Measurements from ENCODE around the gene PLD1.

GRCh38 chr3:171663805-171664204 lies 146.5 kb downstream of the PLD1 start:
- TF ChIP-seq, protein P1, sequence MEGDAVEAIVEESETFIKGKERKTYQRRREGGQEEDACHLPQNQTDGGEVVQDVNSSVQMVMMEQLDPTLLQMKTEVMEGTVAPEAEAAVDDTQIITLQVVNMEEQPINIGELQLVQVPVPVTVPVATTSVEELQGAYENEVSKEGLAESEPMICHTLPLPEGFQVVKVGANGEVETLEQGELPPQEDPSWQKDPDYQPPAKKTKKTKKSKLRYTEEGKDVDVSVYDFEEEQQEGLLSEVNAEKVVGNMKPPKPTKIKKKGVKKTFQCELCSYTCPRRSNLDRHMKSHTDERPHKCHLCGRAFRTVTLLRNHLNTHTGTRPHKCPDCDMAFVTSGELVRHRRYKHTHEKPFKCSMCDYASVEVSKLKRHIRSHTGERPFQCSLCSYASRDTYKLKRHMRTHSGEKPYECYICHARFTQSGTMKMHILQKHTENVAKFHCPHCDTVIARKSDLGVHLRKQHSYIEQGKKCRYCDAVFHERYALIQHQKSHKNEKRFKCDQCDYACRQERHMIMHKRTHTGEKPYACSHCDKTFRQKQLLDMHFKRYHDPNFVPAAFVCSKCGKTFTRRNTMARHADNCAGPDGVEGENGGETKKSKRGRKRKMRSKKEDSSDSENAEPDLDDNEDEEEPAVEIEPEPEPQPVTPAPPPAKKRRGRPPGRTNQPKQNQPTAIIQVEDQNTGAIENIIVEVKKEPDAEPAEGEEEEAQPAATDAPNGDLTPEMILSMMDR (IDR thresholded peaks at IDR 0.05), result no peak
- TF ChIP-seq EP300 (IDR thresholded peaks at IDR 0.05) (no peak), POLR2A (IDR thresholded peaks at IDR 0.05) (no peak), POLR2AphosphoS5 (IDR thresholded peaks at IDR 0.05) (no peak)
